HG02840 (cell line): ENCODE data around the gene RAB27B.

ENCODE experiments used
- ATAC-seq: cut with Tn5 transposase; IDR thresholded peaks from one replicate; pipeline ENCODE4 v1.9.1; 2021; ENCODE audit warnings: mild to moderate bottlenecking, moderate library complexity, moderate number of reproducible peaks; ENCODE audit not compliant: unreplicated experiment, low FRiP score

RAB27B gene

DNA sequence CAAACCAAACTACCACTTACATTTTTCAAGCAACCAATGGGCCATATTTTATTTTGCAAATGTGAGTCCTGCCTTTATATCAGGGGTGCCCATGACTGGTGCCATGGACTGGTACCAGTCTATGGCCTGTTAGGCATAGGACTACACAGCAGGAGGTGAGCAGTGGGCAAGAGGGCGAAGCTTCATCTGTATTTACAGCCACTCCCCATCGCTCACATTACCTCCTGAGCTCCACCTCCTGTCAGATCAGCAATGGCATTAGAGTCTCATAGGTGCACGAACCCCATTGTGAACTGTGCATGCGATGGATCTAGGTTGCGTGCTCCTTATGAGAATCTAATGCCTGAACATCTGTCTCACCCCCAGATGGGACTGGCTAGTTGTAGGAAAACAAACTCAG lies 77.4 kb downstream of the RAB27B start:
- no peak for ATAC-seq

DNA sequence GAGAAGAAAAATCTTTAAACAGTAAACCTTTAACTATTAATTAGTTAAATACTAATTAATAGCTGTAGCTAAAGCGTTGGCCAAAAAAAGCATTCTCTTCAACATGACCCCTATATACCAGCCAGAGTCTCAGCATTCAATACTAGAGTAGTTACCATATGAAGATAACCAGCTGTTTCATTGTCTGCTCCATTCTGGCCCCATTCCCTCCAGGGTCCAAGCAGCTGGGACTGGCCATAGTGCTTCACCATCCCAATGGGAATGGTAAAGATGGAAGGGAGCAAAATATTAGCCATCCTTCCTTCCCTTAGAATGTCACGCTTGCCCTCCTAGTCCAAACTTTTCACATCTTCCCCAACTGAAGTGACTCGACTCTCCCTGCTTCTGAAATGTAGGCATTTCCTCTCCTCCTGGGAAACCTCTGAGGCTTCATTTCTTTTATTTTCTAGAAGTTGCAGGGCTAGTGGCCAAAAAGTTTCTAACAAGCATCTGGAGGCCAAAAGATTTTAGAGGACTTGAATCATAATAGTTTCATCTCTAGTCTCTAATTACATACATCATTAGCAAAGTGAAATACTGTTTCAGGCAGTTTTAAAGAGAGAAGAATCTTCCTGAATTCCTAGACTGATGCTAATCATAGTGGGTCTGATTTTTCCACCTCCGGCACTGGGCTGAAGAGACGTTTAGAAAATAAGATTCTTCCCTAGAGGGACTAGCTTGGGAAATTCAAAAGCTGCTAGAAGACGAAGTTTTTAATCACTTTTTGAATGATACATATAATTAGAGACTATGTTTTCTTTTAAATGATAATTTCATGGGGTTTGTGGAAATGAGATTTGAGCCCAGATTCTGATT lies 78.3 kb downstream of the RAB27B start:
- ATAC-seq: no peak

DNA sequence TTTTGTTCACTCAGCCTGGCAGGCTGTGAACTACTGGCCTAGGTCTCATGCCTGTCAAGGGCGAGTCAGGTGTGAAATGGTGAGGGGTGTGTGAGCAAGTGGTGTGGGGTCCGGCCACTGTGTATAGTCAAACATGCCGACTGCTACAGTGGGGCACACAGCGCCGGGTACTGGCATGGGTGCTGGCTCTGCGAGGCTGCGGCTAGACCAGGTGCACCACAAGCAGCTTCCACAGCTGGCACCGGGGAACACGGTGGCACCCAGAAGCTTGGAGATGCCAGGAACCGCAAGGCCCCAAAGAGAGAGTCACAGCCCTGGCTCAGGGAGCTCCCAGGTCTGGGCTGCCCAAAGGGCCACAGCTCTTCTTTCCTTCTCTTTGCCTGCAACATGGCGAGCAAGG lies 81.3 kb downstream of the RAB27B start:
- ATAC-seq: no peak

DNA sequence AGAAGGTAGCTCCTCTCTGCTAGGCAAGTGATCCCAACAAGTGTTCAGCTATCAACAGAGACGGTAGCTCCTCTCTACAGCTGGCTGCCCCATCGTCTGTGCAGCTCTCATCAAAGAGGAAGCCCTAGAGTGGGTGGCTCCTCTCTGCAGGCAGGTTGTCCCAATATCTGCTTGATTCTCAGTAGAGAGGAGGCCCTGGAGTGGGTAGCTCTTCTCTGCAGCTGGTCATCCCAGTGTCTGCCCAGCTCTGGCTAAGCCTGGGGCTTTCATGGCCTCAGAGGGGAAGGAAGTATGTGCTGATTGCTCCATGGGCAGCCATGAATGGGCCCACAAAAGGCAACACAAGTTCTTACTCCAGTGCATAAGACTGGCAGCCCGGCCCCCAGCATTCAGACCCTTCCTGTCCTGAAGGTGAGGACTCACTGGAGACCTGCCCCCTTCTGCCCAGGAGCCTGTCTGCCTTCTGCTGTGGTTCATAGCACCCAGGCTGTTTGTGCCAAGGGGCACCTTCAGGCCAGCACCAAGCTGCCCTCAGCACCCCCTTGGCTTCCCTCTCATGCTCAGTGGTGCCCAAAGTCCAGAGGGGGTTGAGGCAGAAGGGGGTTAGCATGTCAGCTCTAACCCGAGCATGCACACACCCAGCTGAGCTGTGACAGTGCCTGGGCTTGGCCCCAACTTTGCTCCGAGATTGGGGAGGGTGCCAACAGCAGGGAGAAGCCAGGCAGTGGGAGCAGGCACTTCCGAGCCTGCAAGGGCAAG lies 82.1 kb downstream of the RAB27B start:
- no peak for ATAC-seq

DNA sequence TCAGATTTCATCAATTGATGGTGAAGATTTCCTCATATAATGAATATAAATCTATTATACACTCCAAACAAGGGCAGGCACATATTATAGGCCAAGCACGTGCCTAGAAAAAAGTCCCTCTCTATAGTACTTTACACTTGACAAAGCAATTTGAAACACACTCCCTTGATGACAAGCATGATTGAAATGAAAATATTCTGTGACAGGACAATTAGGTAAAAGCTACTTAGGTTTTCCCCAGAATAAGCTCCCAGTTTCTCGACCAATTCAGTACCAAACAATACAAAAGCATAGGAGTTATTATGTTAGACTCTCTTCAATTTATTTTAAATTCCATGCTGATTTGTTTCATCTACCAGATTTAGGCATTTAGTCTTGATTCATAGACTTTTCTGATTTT lies 83.3 kb downstream of the RAB27B start:
- no peak for ATAC-seq

DNA sequence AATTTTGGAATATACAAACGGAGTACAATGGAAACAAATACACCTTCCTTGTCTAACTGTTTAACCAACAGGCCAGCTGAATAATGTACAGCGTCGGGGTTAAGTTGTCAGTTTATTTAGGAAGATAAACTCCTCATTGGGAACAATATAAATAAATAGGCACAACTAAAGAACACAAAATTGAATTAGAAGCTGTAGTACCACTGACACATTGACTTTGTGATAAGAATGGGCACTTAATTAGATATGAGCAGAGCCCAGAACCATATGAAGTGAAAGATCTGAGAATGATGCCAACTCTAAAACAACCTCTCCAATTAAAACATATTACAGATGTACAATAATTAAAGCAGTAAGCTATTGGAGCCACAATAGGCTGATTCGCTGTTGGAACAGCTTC lies 86.5 kb downstream of the RAB27B start:
- no peak for ATAC-seq

DNA sequence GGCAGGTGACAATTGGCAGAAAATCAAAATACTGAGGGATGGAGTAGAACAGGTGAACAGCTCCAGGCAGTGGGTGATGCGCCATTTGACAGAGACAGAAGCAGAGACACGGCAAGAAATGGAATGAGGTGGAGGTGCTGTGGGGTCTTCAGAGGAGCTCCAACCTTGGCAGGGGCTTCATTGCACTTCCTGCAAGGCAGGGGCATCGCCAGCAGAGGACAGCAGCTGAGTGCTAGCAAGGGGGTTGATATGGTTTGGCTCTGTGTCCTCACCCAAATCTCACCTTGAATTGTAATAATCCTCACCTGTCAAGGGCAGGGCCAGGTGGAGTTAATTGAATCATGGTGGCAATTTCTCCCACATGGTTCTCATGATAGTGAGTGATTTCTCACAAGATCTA lies 88.2 kb downstream of the RAB27B start:
- ATAC-seq: no peak

DNA sequence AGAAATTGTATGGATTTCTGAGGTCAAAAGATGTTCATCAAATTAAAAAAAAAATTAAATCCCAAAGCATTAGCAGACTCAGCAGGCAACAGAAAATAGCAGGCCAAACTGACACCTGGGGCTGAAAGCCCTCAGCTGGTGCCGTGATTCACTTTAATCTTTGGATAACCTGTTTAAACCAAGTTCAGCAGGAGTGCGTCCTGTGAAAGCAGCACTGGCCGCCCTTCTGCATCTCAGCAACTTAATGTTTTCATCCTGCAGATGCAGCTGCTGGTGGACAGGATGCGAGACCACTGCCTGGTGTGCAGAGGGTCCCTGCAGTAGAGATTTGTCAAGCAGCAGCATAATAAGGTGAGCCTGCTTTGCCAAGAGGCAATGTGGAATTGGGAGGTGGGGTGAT lies 89.8 kb downstream of the RAB27B start:
- no peak for ATAC-seq

DNA sequence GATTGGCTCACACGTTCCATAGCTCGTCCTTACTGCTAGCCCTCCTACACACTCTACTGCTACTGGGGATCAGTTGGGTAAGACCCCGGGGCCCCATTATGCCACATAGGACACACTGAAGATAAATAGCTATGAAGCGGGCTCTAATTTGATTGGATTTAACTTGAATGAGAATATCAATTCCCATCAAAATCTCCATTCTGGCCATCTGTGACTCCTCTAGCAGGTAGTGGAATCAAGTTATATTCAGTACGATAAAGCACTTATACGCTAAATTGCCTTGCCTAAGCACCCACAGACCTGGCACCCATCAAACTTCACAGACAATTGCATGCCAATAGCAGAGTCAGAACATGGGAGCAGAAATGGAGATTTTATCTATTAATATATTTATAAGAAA lies 91.1 kb downstream of the RAB27B start:
- no peak for ATAC-seq

DNA sequence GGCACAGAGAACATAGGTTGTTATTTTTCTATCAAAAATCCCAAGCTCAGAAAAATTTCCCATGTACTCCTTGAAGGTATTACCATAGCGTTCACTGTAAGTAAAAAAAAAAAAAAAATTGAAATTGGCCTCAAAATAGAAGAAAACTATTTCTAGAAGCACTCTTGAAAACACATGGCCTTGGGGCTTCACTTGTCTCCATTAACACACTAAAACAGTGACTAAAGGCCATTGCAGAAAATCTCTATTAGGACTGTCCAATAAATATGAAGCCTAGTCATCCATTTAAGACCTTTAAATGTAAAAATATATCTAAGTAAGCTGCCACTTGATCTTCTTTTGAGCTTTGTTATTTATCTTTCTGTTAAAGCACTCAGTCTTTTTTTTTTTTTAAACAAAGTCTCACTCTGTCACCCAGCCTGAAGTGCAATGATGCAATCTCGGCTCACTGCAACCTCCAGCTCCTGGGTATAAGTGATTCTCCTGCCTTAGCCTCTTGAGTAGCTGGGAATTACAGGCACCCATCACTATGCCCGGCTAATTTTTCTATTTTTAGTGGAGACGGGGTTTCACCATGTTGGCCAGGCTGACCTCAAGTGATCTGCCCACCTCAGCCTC lies 95.2 kb downstream of the RAB27B start:
- no peak for ATAC-seq

DNA sequence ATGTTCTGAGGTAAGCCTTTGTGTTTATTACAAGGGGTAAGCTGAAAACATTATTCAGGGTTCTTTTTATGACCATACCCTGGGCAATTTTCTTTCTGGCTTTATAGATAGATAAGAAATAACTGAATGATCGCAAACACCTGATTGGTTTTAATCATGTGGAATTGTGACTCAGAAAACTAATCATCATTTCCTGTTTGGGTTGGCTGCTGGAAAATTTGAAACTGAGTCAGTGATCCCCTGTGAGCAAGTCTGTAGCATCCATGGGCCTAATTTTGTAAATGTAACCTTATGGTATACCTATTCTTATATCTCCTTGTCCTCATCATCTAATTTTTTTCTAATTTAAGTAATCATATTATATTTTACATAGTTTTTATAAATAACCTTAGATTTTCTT lies 96.7 kb downstream of the RAB27B start:
- no peak for ATAC-seq

DNA sequence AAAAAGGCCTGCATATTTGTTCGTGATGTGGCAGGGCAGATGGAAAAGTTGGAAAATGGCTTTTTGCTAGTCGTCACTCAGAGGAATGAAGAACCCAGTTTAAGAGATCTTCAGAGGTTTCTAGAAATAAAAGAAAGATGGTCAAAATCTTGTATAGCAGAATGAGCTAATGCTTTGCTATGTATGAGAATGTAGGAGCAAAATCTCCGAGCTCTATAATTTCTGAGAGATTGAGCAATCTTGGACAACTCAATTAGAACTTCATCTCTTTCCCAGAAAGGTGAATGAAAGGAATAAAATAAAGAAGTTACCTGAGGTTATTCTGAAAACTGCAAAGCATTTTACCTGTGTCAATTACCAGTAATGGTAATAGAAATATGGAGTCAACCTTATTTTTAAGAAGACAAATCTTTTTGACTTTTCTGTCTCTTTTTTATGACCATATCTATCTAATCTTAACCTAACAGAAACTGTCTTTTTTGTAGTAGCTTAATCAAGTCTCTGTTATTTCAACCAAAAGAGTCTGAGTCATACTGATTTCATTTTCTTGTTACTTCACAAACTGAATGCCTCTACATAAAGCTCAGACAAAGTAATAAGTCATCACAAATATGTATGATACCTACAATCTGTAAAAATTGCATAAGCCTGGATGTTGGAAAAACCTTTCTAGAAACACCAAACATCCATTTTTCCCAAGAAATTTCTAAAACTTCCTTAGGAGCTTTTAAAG lies 98.5 kb downstream of the RAB27B start:
- ATAC-seq: no peak

DNA sequence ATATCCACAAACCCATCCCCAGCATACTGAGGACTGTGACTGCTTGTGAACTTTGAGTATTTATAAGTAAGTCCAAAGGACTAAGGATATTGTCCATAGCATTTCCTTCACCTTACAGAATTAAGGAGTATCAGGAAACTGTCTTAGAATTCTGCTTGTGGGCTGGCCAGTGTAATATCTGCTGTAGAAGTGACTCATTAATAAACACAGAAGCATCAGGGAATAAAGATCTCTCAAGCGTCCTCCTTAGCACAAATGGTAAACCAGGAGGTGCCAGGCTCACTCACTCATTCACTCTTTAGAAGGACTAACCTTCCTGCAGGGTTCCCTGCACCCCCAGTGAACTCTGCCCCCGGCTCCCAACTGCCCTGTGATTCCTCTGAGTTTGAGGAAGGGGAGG lies 100.0 kb downstream of the RAB27B start:
- ATAC-seq: no peak

DNA sequence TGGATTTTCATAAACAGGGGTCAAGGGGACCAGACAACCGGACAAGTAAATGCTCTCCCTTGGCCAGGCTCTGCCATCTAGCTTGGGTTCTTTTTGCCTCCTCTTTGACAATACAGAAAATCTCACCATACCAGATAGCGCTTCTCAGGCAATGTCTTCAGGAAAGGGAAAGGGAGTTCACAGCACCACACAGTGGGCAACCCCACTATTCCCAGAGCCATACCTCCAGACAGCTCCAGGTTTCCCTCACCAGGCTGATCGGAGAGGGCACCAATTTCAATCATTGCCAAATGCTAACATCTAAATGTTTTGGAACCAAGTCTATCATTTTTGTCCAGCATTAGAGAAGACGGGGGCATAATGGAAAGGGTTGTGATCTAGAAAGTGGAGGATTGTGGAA lies 102.9 kb downstream of the RAB27B start:
- ATAC-seq: no peak

DNA sequence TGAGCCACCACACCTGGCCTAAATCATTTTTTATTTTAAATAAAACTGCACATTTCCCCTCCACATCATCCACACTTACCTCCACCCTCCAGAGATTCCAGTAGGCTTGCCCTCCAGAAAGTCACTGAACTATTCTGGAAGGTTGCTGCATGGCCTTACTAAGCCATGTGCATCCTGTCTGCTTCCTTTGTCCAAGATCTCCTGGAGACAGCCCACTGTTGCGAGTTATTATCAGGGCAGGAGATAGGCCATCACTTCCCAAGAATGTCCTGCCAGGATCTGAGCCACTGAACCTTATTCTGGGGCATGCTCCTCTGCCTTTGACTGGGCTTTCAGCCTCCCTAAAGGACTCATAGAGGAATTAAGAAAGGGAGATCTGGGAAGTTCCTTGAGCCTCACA lies 104.2 kb downstream of the RAB27B start:
- no peak for ATAC-seq

DNA sequence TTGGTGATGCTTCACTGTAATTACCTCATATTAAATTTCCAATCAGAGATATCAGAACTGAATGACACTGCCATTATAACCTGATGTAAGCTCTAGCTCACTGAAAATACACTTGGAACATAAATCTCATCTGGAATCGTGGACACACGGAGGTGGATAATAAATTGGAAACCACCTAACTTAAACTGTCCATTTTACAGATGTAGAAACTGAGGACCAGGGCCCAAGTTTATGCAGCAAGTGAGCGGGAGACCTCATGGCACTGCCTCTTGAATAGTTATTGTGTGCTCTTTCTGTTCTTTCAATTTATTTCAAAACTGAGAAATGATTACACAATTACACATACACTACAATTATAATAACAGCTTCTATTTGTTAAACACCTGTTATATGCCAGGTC lies 110.2 kb downstream of the RAB27B start:
- no peak for ATAC-seq

DNA sequence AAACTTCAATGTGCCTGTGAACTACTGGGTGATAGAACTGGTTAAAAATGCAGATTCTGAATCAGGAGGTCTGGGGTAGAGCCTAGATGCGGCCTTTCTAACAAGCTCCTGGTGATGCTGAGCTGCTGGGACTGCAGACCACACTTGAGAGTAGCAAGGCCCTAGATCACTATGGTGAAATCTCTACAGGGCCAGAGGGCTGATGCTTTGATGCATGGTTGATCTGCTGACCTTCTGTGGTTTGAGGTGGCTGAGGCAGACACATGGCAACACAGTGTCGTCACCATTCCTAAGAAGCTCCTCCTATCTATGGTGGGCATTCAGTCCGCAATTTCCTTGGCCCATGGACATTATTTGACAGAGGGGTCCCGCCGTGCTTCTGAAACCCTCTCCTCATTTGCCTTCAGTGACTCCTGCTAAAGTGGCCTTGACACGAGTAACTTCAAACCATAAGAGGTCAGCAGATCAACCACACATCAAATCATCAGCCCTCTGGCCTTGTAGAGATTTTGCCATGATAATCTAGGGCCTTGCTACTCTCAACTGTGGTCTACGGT lies 111.2 kb downstream of the RAB27B start:
- no peak for ATAC-seq

DNA sequence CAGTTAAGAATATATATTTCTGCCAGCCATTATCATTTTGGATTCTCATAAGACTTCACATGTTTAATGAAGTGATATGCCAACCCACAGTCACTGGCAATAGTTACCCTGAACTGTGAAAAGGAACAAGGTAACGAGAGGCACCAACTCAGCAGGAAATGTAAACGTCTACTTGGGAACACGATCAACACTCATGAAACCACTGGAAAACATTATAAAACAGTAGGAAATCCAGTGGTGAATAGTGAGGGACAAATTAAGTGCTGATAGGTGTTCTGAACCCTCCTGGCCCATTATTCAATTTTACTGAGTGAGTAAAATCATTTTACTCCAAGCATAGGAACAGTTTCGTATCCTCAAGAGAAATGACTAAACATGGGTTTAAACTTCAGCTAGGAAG lies 113.9 kb downstream of the RAB27B start:
- ATAC-seq: no peak

DNA sequence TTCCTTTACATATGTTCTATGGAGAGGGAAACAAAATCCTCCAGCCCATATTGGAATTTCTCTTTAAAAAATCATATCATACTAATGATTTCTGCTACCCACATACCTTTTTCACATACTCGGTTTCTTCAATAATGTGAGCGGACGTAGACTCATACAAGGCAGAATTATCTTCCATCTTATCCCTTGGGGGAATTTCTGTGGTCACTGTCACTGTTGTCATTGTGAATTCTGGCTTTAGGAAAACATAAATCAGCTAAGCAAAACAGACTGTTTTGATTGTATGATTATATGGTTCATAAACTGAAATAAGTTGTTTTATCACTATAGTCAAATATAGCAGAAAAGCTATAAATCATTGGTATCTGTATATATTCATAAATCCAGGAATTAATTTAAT lies 114.3 kb downstream of the RAB27B start:
- ATAC-seq: no peak
